GM23338 (cell line): Measurements from ENCODE around the gene DUSP1. TPM values are rescaled to one million over a fixed set of nuclear protein-coding genes. Genes with fewer than 3 reads are reported as not detected.

Experiments used
- ATAC-seq: fragments of 200-7000 bp; cut with Tn5 transposase; 3 replicates; pipeline ENCODE4 v1.9.1; 2020
- DNase-seq: peaks from one replicate; pipeline ENCODE4 v3.0.0-alpha.2; 2015; ENCODE audit warnings: low spot score
- H2AFZ ChIP-seq: fragments of 200-600 bp; sonication (generic); 2 replicates; pipeline ENCODE4 v1.8.0; 2016; ENCODE audit warnings: antibody characterized with exemption, mild to moderate bottlenecking, moderate library complexity
- H3F3A ChIP-seq: fragments of 200-600 bp; sonication (generic); replicated peaks from 2 replicates; pipeline ENCODE4 v1.8.0; 2017; ENCODE audit warnings: antibody characterized with exemption, mixed run types, low read depth
- H3K27ac ChIP-seq: fragments of 200-600 bp; sonication (generic); 2 replicates; pipeline ENCODE4 v1.6.1; 2016; ENCODE audit warnings: low read depth
- H3K27me3 ChIP-seq: fragments of 200-600 bp; sonication (generic); 2 replicates; pipeline ENCODE4 v1.8.0; 2016; ENCODE audit warnings: mild to moderate bottlenecking, mixed run types, moderate library complexity; ENCODE audit not compliant: insufficient read depth
- H3K36me3 ChIP-seq: fragments of 200-600 bp; sonication (generic); 2 replicates; pipeline ENCODE4 v1.8.0; 2016; ENCODE audit warnings: mild to moderate bottlenecking; ENCODE audit not compliant: insufficient read depth
- H3K4me1 ChIP-seq: fragments of 200-600 bp; sonication (generic); 2 replicates; pipeline ENCODE4 v1.8.0; 2016; ENCODE audit warnings: mild to moderate bottlenecking, moderate library complexity; ENCODE audit not compliant: insufficient read depth
- H3K4me2 ChIP-seq: fragments of 200-600 bp; sonication (generic); 2 replicates; pipeline ENCODE4 v1.7.1; 2017; ENCODE audit warnings: mixed run types
- H3K4me3 ChIP-seq: fragments of 200-600 bp; sonication (generic); 2 replicates; pipeline ENCODE4 v1.6.1; 2016; ENCODE audit warnings: mixed run types
- H3K79me2 ChIP-seq: fragments of 200-600 bp; sonication (generic); replicated peaks from 2 replicates; pipeline ENCODE4 v1.8.0; 2017; ENCODE audit warnings: mild to moderate bottlenecking; ENCODE audit not compliant: insufficient read depth
- H3K9me2 ChIP-seq: fragments of 200-600 bp; sonication (generic); 2 replicates; pipeline ENCODE4 v1.8.0; 2017; ENCODE audit not compliant: insufficient read depth
- H4K20me1 ChIP-seq: fragments of 200-600 bp; sonication (generic); replicated peaks from 2 replicates; pipeline ENCODE4 v1.8.0; 2017; ENCODE audit warnings: mild to moderate bottlenecking; ENCODE audit not compliant: insufficient read depth
- H3K27ac Mint-ChIP-seq: 2 replicates; pipeline ENCODE4 v1.8.0; 2020; ENCODE audit warnings: inconsistent platforms, mild to moderate bottlenecking, moderate library complexity, mixed read lengths
- H3K27me3 Mint-ChIP-seq: 3 replicates; pipeline ENCODE4 v1.8.0; 2022; ENCODE audit warnings: low read depth, mild to moderate bottlenecking, moderate library complexity, mixed read lengths, inconsistent platforms; ENCODE audit not compliant: insufficient read depth, poor library complexity
- H3K36me3 Mint-ChIP-seq: 3 replicates; pipeline ENCODE4 v1.8.0; 2021; ENCODE audit warnings: low read depth, mild to moderate bottlenecking, inconsistent platforms, moderate library complexity, mixed read lengths
- H3K4me1 Mint-ChIP-seq: 3 replicates; pipeline ENCODE4 v1.8.0; 2020; ENCODE audit warnings: mild to moderate bottlenecking, inconsistent platforms, mixed read lengths
- H3K4me3 Mint-ChIP-seq: 3 replicates; pipeline ENCODE4 v1.8.0; 2021; ENCODE audit warnings: moderate library complexity, mild to moderate bottlenecking, inconsistent platforms, mixed read lengths
- H3K9me3 Mint-ChIP-seq: 3 replicates; pipeline ENCODE4 v1.8.0; 2020; ENCODE audit warnings: moderate library complexity, mild to moderate bottlenecking, inconsistent platforms, mixed read lengths
- EZH2 ChIP-seq: fragments of 200-600 bp; sonication (generic); IDR thresholded peaks from one replicate; pipeline ENCODE4 v1.8.0; 2017; ENCODE audit warnings: antibody characterized with exemption, mild to moderate bottlenecking, low read depth; ENCODE audit not compliant: unreplicated experiment
- EZH2phosphoT487 ChIP-seq: fragments of 200-600 bp; sonication (generic); IDR thresholded peaks from one replicate; pipeline ENCODE4 v1.8.1; 2018; ENCODE audit warnings: antibody characterized with exemption; ENCODE audit not compliant: unreplicated experiment
- NANOG ChIP-seq: IDR thresholded peaks from 2 replicates; pipeline ENCODE4 v1.6.1; 2016; ENCODE audit warnings: antibody characterized with exemption, borderline replicate concordance
- POLR2AphosphoS5 ChIP-seq: IDR thresholded peaks from 2 replicates; pipeline ENCODE4 v1.6.1; 2016; ENCODE audit warnings: antibody characterized with exemption, low read depth
- STAT1 ChIP-seq: IDR thresholded peaks from one replicate; pipeline ENCODE4 v1.6.1; 2016; ENCODE audit warnings: antibody characterized with exemption; ENCODE audit not compliant: unreplicated experiment
- ZNF114 ChIP-seq: fragments of 250-450 bp; sonication (Bioruptor Pico); IDR thresholded peaks from 2 replicates; pipeline ENCODE4 v1.5.0; 2020; ENCODE audit warnings: mild to moderate bottlenecking, moderate library complexity
- ZNF331 ChIP-seq: fragments of 250-450 bp; sonication (Bioruptor Pico); IDR thresholded peaks from 2 replicates; pipeline ENCODE4 v1.5.0; 2020; ENCODE audit warnings: low read depth, mild to moderate bottlenecking, moderate library complexity
- polyA plus RNA-seq: library from polyadenylated mRNA; unstranded; fragments of >200 nt; fragmentation: Nextera tagmentation; extraction: Ambion mirVana; gene quantifications from 2 replicates; pipeline ENCODE4 v1.2.1, GENCODE V29; 2016
- total RNA-seq: library from RNA; depleted of rRNA; stranded (reverse); fragments of >200 nt; shearing (Covaris generic); gene quantifications from 2 replicates; pipeline ENCODE4 v1.2.3, GENCODE V29; 2014
- TF ChIP-seq, protein P1 (sequence below): fragments of 250-450 bp; sonication (Bioruptor Pico); IDR thresholded peaks from 2 replicates; pipeline ENCODE4 v1.5.0; 2020; ENCODE audit warnings: mild to moderate bottlenecking, moderate library complexity
- TF ChIP-seq, protein P2 (sequence below): IDR thresholded peaks from one replicate; pipeline ENCODE4 v1.6.1; 2018; ENCODE audit warnings: antibody characterized with exemption; ENCODE audit not compliant: unreplicated experiment

DUSP1 gene
- total and polyA plus RNA-seq, 2 experiments from 2014 or later, result 9.7 to 17.2 TPM

DNA sequence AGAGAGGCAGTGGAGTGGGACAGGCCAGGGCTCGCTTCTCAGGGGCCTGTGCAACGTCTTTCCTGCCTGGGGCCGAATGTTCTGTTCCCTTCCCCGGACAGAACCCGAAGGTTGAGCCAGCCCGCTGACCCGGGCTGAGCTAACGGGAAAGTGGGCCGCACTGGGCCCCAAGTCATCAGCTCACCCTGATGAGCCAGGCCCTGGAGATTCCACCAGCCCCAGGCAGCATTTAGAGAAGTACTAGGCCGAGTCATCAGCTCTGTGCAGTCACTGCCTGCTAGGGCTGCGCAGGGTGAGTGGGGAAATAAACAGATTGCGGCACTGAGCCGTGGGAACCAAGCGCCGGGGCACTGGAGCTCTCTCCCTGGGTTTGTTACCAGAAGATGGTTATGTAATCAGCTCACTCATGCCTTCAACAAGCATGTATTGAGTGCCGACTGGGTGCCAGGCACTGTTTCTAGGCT, 29.1 kb upstream of the DUSP1 start:
- H3F3A ChIP-seq, result no peaks in the 10 kb centered on the region
- Mint-ChIP-seq H3K36me3 (no peaks in the 10 kb centered on the region), H3K4me1 (peaks cover 8% of the 10 kb centered on the region), H3K27me3 (peaks cover 6% of the 10 kb centered on the region), H3K4me3 (no peak overlapping the region), H3K27ac (no peak overlapping the region), H3K9me3 (no peaks in the 10 kb centered on the region)
- ATAC-seq (no peak), DNase-seq (no peak)
- no peak overlapping the region for H3K27ac ChIP-seq
- H2AFZ ChIP-seq, result no peak overlapping the region
- no peaks in the 10 kb centered on the region for H3K27me3 ChIP-seq
- H3K4me1 ChIP-seq, result peaks cover 8% of the 10 kb centered on the region; the same call in 1 of the 2 replicates
- no peaks in the 10 kb centered on the region; the same call in 1 of the 2 replicates for H4K20me1 ChIP-seq
- H3K9me2 ChIP-seq, result no peaks in the 10 kb centered on the region
- TF ChIP-seq, protein P1, sequence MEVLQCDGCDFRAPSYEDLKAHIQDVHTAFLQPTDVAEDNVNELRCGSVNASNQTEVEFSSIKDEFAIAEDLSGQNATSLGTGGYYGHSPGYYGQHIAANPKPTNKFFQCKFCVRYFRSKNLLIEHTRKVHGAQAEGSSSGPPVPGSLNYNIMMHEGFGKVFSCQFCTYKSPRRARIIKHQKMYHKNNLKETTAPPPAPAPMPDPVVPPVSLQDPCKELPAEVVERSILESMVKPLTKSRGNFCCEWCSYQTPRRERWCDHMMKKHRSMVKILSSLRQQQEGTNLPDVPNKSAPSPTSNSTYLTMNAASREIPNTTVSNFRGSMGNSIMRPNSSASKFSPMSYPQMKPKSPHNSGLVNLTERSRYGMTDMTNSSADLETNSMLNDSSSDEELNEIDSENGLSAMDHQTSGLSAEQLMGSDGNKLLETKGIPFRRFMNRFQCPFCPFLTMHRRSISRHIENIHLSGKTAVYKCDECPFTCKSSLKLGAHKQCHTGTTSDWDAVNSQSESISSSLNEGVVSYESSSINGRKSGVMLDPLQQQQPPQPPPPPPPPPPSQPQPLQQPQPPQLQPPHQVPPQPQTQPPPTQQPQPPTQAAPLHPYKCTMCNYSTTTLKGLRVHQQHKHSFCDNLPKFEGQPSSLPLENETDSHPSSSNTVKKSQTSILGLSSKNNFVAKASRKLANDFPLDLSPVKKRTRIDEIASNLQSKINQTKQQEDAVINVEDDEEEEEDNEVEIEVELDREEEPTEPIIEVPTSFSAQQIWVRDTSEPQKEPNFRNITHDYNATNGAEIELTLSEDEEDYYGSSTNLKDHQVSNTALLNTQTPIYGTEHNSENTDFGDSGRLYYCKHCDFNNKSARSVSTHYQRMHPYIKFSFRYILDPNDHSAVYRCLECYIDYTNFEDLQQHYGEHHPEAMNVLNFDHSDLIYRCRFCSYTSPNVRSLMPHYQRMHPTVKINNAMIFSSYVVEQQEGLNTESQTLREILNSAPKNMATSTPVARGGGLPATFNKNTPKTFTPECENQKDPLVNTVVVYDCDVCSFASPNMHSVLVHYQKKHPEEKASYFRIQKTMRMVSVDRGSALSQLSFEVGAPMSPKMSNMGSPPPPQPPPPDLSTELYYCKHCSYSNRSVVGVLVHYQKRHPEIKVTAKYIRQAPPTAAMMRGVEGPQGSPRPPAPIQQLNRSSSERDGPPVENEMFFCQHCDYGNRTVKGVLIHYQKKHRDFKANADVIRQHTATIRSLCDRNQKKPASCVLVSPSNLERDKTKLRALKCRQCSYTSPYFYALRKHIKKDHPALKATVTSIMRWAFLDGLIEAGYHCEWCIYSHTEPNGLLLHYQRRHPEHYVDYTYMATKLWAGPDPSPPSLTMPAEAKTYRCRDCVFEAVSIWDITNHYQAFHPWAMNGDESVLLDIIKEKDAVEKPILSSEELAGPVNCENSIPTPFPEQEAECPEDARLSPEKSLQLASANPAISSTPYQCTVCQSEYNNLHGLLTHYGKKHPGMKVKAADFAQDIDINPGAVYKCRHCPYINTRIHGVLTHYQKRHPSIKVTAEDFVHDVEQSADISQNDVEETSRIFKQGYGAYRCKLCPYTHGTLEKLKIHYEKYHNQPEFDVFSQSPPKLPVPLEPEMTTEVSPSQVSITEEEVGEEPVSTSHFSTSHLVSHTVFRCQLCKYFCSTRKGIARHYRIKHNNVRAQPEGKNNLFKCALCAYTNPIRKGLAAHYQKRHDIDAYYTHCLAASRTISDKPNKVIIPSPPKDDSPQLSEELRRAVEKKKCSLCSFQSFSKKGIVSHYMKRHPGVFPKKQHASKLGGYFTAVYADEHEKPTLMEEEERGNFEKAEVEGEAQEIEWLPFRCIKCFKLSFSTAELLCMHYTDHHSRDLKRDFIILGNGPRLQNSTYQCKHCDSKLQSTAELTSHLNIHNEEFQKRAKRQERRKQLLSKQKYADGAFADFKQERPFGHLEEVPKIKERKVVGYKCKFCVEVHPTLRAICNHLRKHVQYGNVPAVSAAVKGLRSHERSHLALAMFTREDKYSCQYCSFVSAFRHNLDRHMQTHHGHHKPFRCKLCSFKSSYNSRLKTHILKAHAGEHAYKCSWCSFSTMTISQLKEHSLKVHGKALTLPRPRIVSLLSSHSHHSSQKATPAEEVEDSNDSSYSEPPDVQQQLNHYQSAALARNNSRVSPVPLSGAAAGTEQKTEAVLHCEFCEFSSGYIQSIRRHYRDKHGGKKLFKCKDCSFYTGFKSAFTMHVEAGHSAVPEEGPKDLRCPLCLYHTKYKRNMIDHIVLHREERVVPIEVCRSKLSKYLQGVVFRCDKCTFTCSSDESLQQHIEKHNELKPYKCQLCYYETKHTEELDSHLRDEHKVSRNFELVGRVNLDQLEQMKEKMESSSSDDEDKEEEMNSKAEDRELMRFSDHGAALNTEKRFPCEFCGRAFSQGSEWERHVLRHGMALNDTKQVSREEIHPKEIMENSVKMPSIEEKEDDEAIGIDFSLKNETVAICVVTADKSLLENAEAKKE, result no peak
- no peak overlapping the region for H3K4me2 ChIP-seq
- no peaks in the 10 kb centered on the region for H3K36me3 ChIP-seq
- no peak overlapping the region for H3K4me3 ChIP-seq
- no peaks in the 10 kb centered on the region for H3K79me2 ChIP-seq

DNA sequence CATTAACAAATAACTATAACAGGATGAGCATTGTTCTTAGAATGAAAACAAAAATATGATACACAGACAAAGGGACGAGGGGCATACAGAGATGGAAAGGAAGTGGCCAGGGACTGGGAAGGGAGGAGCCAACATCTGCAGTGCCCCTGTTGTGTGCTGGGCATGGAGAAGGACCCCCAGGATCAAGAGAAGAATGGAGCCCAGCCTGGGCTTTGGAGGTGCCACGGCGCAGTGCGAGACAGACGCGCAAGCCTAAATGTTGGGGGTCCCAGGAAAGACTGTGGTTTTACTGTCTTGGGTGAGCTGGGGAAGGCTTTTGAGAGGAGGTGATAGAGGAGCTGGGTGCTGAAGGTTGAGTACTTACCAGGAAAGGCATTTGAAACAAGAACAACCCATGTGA, 28.4 kb upstream of the DUSP1 start:
- Mint-ChIP-seq H3K36me3 (no peaks in the 10 kb centered on the region), H3K4me1 (peaks cover 8% of the 10 kb centered on the region), H3K27ac (no peak overlapping the region), H3K9me3 (no peaks in the 10 kb centered on the region), H3K27me3 (peaks cover 4% of the 10 kb centered on the region), H3K4me3 (no peak overlapping the region)
- Histone ChIP-seq H2AFZ (no peak overlapping the region), H3K4me1 (peaks cover 8% of the 10 kb centered on the region; the same call in 1 of the 2 replicates), H3K36me3 (no peaks in the 10 kb centered on the region), H3K27me3 (no peaks in the 10 kb centered on the region), H3K4me2 (no peak overlapping the region), H3K4me3 (no peak overlapping the region), H3K27ac (no peak overlapping the region), H3K9me2 (no peaks in the 10 kb centered on the region), H3K79me2 (no peaks in the 10 kb centered on the region), H4K20me1 (no peaks in the 10 kb centered on the region; the same call in 1 of the 2 replicates), H3F3A (no peaks in the 10 kb centered on the region)
- ATAC-seq (no peak), DNase-seq (no peak)
- no peak for TF ChIP-seq EZH2
- no peak for TF ChIP-seq ZNF114 (CRISPR knock-in tag)
- TF ChIP-seq STAT1, result no peak
- no peak for TF ChIP-seq ZNF331 (CRISPR knock-in tag)
- TF ChIP-seq NANOG, result no peak
- TF ChIP-seq EZH2phosphoT487, result no peak
- TF ChIP-seq, protein P2, sequence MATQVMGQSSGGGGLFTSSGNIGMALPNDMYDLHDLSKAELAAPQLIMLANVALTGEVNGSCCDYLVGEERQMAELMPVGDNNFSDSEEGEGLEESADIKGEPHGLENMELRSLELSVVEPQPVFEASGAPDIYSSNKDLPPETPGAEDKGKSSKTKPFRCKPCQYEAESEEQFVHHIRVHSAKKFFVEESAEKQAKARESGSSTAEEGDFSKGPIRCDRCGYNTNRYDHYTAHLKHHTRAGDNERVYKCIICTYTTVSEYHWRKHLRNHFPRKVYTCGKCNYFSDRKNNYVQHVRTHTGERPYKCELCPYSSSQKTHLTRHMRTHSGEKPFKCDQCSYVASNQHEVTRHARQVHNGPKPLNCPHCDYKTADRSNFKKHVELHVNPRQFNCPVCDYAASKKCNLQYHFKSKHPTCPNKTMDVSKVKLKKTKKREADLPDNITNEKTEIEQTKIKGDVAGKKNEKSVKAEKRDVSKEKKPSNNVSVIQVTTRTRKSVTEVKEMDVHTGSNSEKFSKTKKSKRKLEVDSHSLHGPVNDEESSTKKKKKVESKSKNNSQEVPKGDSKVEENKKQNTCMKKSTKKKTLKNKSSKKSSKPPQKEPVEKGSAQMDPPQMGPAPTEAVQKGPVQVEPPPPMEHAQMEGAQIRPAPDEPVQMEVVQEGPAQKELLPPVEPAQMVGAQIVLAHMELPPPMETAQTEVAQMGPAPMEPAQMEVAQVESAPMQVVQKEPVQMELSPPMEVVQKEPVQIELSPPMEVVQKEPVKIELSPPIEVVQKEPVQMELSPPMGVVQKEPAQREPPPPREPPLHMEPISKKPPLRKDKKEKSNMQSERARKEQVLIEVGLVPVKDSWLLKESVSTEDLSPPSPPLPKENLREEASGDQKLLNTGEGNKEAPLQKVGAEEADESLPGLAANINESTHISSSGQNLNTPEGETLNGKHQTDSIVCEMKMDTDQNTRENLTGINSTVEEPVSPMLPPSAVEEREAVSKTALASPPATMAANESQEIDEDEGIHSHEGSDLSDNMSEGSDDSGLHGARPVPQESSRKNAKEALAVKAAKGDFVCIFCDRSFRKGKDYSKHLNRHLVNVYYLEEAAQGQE, result no peak
- no peak for TF ChIP-seq POLR2AphosphoS5
